ENCODE results near the gene TMEM135.

Gene TMEM135

DNA sequence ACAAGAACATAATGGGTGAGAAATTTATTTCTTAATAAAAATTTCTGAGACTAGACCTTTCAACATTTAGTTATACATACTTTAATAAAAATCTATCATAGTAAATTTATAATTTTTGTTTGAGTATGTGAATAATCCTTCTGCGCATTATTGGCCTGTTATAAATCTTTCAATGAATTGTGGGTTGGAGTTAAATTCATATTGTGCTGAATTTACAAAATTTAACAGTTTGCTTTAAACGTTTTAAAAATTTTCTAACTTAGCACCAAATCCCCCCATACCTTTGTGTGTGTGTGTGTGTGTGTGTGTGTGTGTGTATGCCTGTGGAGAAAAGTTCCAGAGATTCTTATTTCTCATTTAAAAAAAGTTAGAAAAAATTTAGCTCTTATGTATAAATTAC is 111.0 kb downstream of the TMEM135 start:
- no peak for TF ChIP-seq SIN3A (IDR thresholded peaks at IDR 0.05; ENCODE audit: borderline replicate concordance, insufficient read depth, low read length)
- TF ChIP-seq TAF1 (IDR thresholded peaks at IDR 0.05; ENCODE audit: borderline replicate concordance, insufficient read depth, low read length), result no peak
- no peak for TF ChIP-seq FOXP2 (optimal IDR thresholded peaks at IDR 0.05; ENCODE audit: borderline replicate concordance, extremely low read depth, extremely low read length, insufficient read depth)
- no peak for TF ChIP-seq POLR2AphosphoS5 (IDR thresholded peaks at IDR 0.05; ENCODE audit: low read depth, low read length)
- no peak for TF ChIP-seq REST (IDR thresholded peaks at IDR 0.05; ENCODE audit: insufficient read depth in 1 of 2, low read depth in 2 of 2, low read length in 2 of 2)

GRCh38 chr11:87150936-87151335 is 113.2 kb downstream of the TMEM135 start:
- TF ChIP-seq SIN3A (IDR thresholded peaks at IDR 0.05; ENCODE audit: borderline replicate concordance, insufficient read depth, low read length) (no peak), REST (IDR thresholded peaks at IDR 0.05; ENCODE audit: insufficient read depth in 1 of 2, low read depth in 2 of 2, low read length in 2 of 2) (no peak)

- TF ChIP-seq FOXP2 (optimal IDR thresholded peaks at IDR 0.05; ENCODE audit: borderline replicate concordance, extremely low read depth, extremely low read length, insufficient read depth), result no peak
- no peak for TF ChIP-seq POLR2AphosphoS5 (IDR thresholded peaks at IDR 0.05; ENCODE audit: low read depth, low read length)
- TF ChIP-seq REST (IDR thresholded peaks at IDR 0.05; ENCODE audit: insufficient read depth in 1 of 2, low read depth in 2 of 2, low read length in 2 of 2), result no peak
- TF ChIP-seq TAF1 (IDR thresholded peaks at IDR 0.05; ENCODE audit: borderline replicate concordance, insufficient read depth, low read length), result no peak
- TF ChIP-seq SIN3A (IDR thresholded peaks at IDR 0.05; ENCODE audit: borderline replicate concordance, insufficient read depth, low read length), result no peak
These were observed 116.5 kb downstream of the TMEM135 start for GRCh38 chr11:87154246-87154645.

- TF ChIP-seq TAF1 (IDR thresholded peaks at IDR 0.05; ENCODE audit: borderline replicate concordance, insufficient read depth, low read length), result no peak
- TF ChIP-seq POLR2AphosphoS5 (IDR thresholded peaks at IDR 0.05; ENCODE audit: low read depth, low read length), result no peak
- TF ChIP-seq SIN3A (IDR thresholded peaks at IDR 0.05; ENCODE audit: borderline replicate concordance, insufficient read depth, low read length), result no peak
- TF ChIP-seq REST (IDR thresholded peaks at IDR 0.05; ENCODE audit: insufficient read depth in 1 of 2, low read depth in 2 of 2, low read length in 2 of 2), result no peak
- TF ChIP-seq FOXP2 (optimal IDR thresholded peaks at IDR 0.05; ENCODE audit: borderline replicate concordance, extremely low read depth, extremely low read length, insufficient read depth), result no peak
These were observed 119.2 kb downstream of the TMEM135 start for GRCh38 chr11:87156970-87157369.

Data from PFSK-1 (cell line).